GM23338 (cell line): ENCODE results near the gene NFKBIB. TPM values are rescaled to one million over a fixed set of nuclear protein-coding genes. Genes with fewer than 3 reads are reported as not detected.

Source experiments
- ATAC-seq: fragments of 200-7000 bp; cut with Tn5 transposase; 3 replicates; pipeline ENCODE4 v1.9.1; 2020
- DNase-seq: peaks from one replicate; pipeline ENCODE4 v3.0.0-alpha.2; 2015; ENCODE audit warnings: low spot score
- H2AFZ ChIP-seq: fragments of 200-600 bp; sonication (generic); 2 replicates; pipeline ENCODE4 v1.8.0; 2016; ENCODE audit warnings: antibody characterized with exemption, mild to moderate bottlenecking, moderate library complexity
- H3F3A ChIP-seq: fragments of 200-600 bp; sonication (generic); replicated peaks from 2 replicates; pipeline ENCODE4 v1.8.0; 2017; ENCODE audit warnings: antibody characterized with exemption, mixed run types, low read depth
- H3K27ac ChIP-seq: fragments of 200-600 bp; sonication (generic); 2 replicates; pipeline ENCODE4 v1.6.1; 2016; ENCODE audit warnings: low read depth
- H3K27me3 ChIP-seq: fragments of 200-600 bp; sonication (generic); 2 replicates; pipeline ENCODE4 v1.8.0; 2016; ENCODE audit warnings: mild to moderate bottlenecking, mixed run types, moderate library complexity; ENCODE audit not compliant: insufficient read depth
- H3K36me3 ChIP-seq: fragments of 200-600 bp; sonication (generic); 2 replicates; pipeline ENCODE4 v1.8.0; 2016; ENCODE audit warnings: mild to moderate bottlenecking; ENCODE audit not compliant: insufficient read depth
- H3K4me1 ChIP-seq: fragments of 200-600 bp; sonication (generic); 2 replicates; pipeline ENCODE4 v1.8.0; 2016; ENCODE audit warnings: mild to moderate bottlenecking, moderate library complexity; ENCODE audit not compliant: insufficient read depth
- H3K4me2 ChIP-seq: fragments of 200-600 bp; sonication (generic); 2 replicates; pipeline ENCODE4 v1.7.1; 2017; ENCODE audit warnings: mixed run types
- H3K4me3 ChIP-seq: fragments of 200-600 bp; sonication (generic); 2 replicates; pipeline ENCODE4 v1.6.1; 2016; ENCODE audit warnings: mixed run types
- H3K79me2 ChIP-seq: fragments of 200-600 bp; sonication (generic); replicated peaks from 2 replicates; pipeline ENCODE4 v1.8.0; 2017; ENCODE audit warnings: mild to moderate bottlenecking; ENCODE audit not compliant: insufficient read depth
- H3K9me2 ChIP-seq: fragments of 200-600 bp; sonication (generic); 2 replicates; pipeline ENCODE4 v1.8.0; 2017; ENCODE audit not compliant: insufficient read depth
- H4K20me1 ChIP-seq: fragments of 200-600 bp; sonication (generic); replicated peaks from 2 replicates; pipeline ENCODE4 v1.8.0; 2017; ENCODE audit warnings: mild to moderate bottlenecking; ENCODE audit not compliant: insufficient read depth
- H3K27ac Mint-ChIP-seq: 2 replicates; pipeline ENCODE4 v1.8.0; 2020; ENCODE audit warnings: inconsistent platforms, mild to moderate bottlenecking, moderate library complexity, mixed read lengths
- H3K27me3 Mint-ChIP-seq: 3 replicates; pipeline ENCODE4 v1.8.0; 2022; ENCODE audit warnings: low read depth, mild to moderate bottlenecking, moderate library complexity, mixed read lengths, inconsistent platforms; ENCODE audit not compliant: insufficient read depth, poor library complexity
- H3K36me3 Mint-ChIP-seq: 3 replicates; pipeline ENCODE4 v1.8.0; 2021; ENCODE audit warnings: low read depth, mild to moderate bottlenecking, inconsistent platforms, moderate library complexity, mixed read lengths
- H3K4me1 Mint-ChIP-seq: 3 replicates; pipeline ENCODE4 v1.8.0; 2020; ENCODE audit warnings: mild to moderate bottlenecking, inconsistent platforms, mixed read lengths
- H3K4me3 Mint-ChIP-seq: 3 replicates; pipeline ENCODE4 v1.8.0; 2021; ENCODE audit warnings: moderate library complexity, mild to moderate bottlenecking, inconsistent platforms, mixed read lengths
- H3K9me3 Mint-ChIP-seq: 3 replicates; pipeline ENCODE4 v1.8.0; 2020; ENCODE audit warnings: moderate library complexity, mild to moderate bottlenecking, inconsistent platforms, mixed read lengths
- CREB1 ChIP-seq: fragments of 250-450 bp; sonication (Bioruptor Pico); IDR thresholded peaks from 2 replicates; pipeline ENCODE4 v1.5.0; 2020; ENCODE audit warnings: low read depth, mild to moderate bottlenecking, moderate library complexity
- CTCF ChIP-seq, 2 experiments: fragments of 200-600 bp in 1 of 2; sonication (generic) in 1 of 2; conservative IDR thresholded peaks; 2 replicates each; pipeline versions ENCODE4 v1.5.1 to v1.6.1; 2016 to 2017; ENCODE audit warnings: antibody characterized with exemption in 2 of 2, low read depth in 2 of 2, mild to moderate bottlenecking in 2 of 2, moderate library complexity in 1 of 2
- ETS1 ChIP-seq: IDR thresholded peaks from 2 replicates; pipeline ENCODE4 v1.6.1; 2016; ENCODE audit warnings: antibody characterized with exemption
- EZH2 ChIP-seq: fragments of 200-600 bp; sonication (generic); IDR thresholded peaks from one replicate; pipeline ENCODE4 v1.8.0; 2017; ENCODE audit warnings: antibody characterized with exemption, mild to moderate bottlenecking, low read depth; ENCODE audit not compliant: unreplicated experiment
- JUNB ChIP-seq: IDR thresholded peaks from one replicate; pipeline ENCODE4 v1.6.1; 2016; ENCODE audit warnings: antibody characterized with exemption; ENCODE audit not compliant: unreplicated experiment
- NANOG ChIP-seq: IDR thresholded peaks from 2 replicates; pipeline ENCODE4 v1.6.1; 2016; ENCODE audit warnings: antibody characterized with exemption, borderline replicate concordance
- POLR2AphosphoS5 ChIP-seq: IDR thresholded peaks from 2 replicates; pipeline ENCODE4 v1.6.1; 2016; ENCODE audit warnings: antibody characterized with exemption, low read depth
- REST ChIP-seq: IDR thresholded peaks from one replicate; pipeline ENCODE4 v1.6.1; 2018; ENCODE audit warnings: antibody characterized with exemption; ENCODE audit not compliant: unreplicated experiment
- STAT1 ChIP-seq: IDR thresholded peaks from one replicate; pipeline ENCODE4 v1.6.1; 2016; ENCODE audit warnings: antibody characterized with exemption; ENCODE audit not compliant: unreplicated experiment
- ZNF114 ChIP-seq: fragments of 250-450 bp; sonication (Bioruptor Pico); IDR thresholded peaks from 2 replicates; pipeline ENCODE4 v1.5.0; 2020; ENCODE audit warnings: mild to moderate bottlenecking, moderate library complexity
- ZNF331 ChIP-seq: fragments of 250-450 bp; sonication (Bioruptor Pico); IDR thresholded peaks from 2 replicates; pipeline ENCODE4 v1.5.0; 2020; ENCODE audit warnings: low read depth, mild to moderate bottlenecking, moderate library complexity
- polyA plus RNA-seq: library from polyadenylated mRNA; unstranded; fragments of >200 nt; fragmentation: Nextera tagmentation; extraction: Ambion mirVana; gene quantifications from 2 replicates; pipeline ENCODE4 v1.2.1, GENCODE V29; 2016
- total RNA-seq: library from RNA; depleted of rRNA; stranded (reverse); fragments of >200 nt; shearing (Covaris generic); gene quantifications from 2 replicates; pipeline ENCODE4 v1.2.3, GENCODE V29; 2014

Gene NFKBIB
- total and polyA plus RNA-seq, 2 experiments from 2014 or later = 39.5 to 39.6 TPM

- TF ChIP-seq ETS1 = no peak
- TF ChIP-seq ZNF331 (CRISPR knock-in tag) = no peak
- TF ChIP-seq JUNB = no peak
Observed at GRCh38 chr19:38941979-38942378, 42.2 kb downstream of the NFKBIB start (continued).

- H3F3A ChIP-seq = no peaks in the 10 kb centered on the region; the same call in 1 of the 2 replicates
- H3K79me2 ChIP-seq = no peaks in the 10 kb centered on the region
- Mint-ChIP-seq H3K4me1 (no peaks in the 10 kb centered on the region), H3K27me3 (peaks cover 5% of the 10 kb centered on the region), H3K4me3 (no peak overlapping the region), H3K27ac (no peak overlapping the region), H3K36me3 (peaks cover 4% of the 10 kb centered on the region), H3K9me3 (no peaks in the 10 kb centered on the region)
- ATAC-seq (no peak), DNase-seq (no peak)
- no peak overlapping the region for H3K4me3 ChIP-seq
- no peak for TF ChIP-seq NANOG
- no peak for TF ChIP-seq ZNF114 (CRISPR knock-in tag)
- no peak for TF ChIP-seq REST
- TF ChIP-seq CREB1 (CRISPR knock-in tag) = no peak
- TF ChIP-seq STAT1 = no peak
- TF ChIP-seq EZH2 = no peak
- no peak for TF ChIP-seq CTCF (conservative IDR thresholded peaks at IDR 0.05; ENCODE audit: low read depth in 2 of 2)
- no peak for TF ChIP-seq JUNB
- no peak for TF ChIP-seq POLR2AphosphoS5
- TF ChIP-seq ETS1 = no peak
- no peak for TF ChIP-seq ZNF331 (CRISPR knock-in tag)
- H3K36me3 ChIP-seq = no peaks in the 10 kb centered on the region
- no peaks in the 10 kb centered on the region for H3K4me1 ChIP-seq
- no peaks in the 10 kb centered on the region; the same call in 1 of the 2 replicates for H4K20me1 ChIP-seq
- H3K9me2 ChIP-seq = no peaks in the 10 kb centered on the region
- H3K27me3 ChIP-seq = no peaks in the 10 kb centered on the region
- H2AFZ ChIP-seq = no peak overlapping the region
- H3K4me2 ChIP-seq = no peak overlapping the region
- no peak overlapping the region for H3K27ac ChIP-seq
Observed at GRCh38 chr19:38942471-38943181, 42.9 kb downstream of the NFKBIB start.
